ENCODE data around the gene STON2. TPM values are rescaled to one million over a fixed set of nuclear protein-coding genes. Genes with fewer than 3 reads are reported as not detected.
"Not testable (repeated sequence)": the region's sequence is repeated elsewhere in the genome, so short reads cannot be mapped to it uniquely, and the experiment has no call there.

Gene STON2
- total and polyA plus RNA-seq, 5 experiments from 2014 or later = not detected

GRCh38 chr14:81392976-81393643, 7.0 kb downstream of the STON2 start:
- Mint-ChIP-seq H3K36me3 (no peaks in the 10 kb centered on the region), H3K9me3 (peaks cover 0 to 3% (median 0%) of the 10 kb centered on the region in 9 donors), H3K27ac (no peak overlapping the region), H3K27me3 (peaks cover 2 to 10% (median 5%) of the 10 kb centered on the region in 5 donors), H3K4me1 (no peaks in the 10 kb centered on the region), H3K4me3 (no peak overlapping the region)
- ATAC-seq (no peak), DNase-seq (no peak)
- POLR2A ChIA-PET = no interaction called here

GRCh38 chr14:81392052-81392451, 8.1 kb downstream of the STON2 start:
- H3K9me3 Mint-ChIP-seq = peaks cover 0 to 3% (median 0%) of the 10 kb centered on the region in 9 donors
- H3K36me3 Mint-ChIP-seq = no peaks in the 10 kb centered on the region
- DNase-seq = no peak
- peaks cover 3 to 10% (median 5%) of the 10 kb centered on the region in 5 donors for H3K27me3 Mint-ChIP-seq
- H3K4me3 Mint-ChIP-seq = no peak overlapping the region
- POLR2A ChIA-PET = no interaction called here
- ATAC-seq = no peak
- no peaks in the 10 kb centered on the region for H3K4me1 Mint-ChIP-seq
- H3K27ac Mint-ChIP-seq = no peak overlapping the region

- no peak overlapping the region for H3K4me3 Mint-ChIP-seq
- POLR2A ChIA-PET = interaction anchor here (1.0 kb wide), 1 partner anchor 25 kb away, joined by 3 read pairs; no protein-coding TSS in a partner anchor
These were observed 9.4 kb downstream of the STON2 start for GRCh38 chr14:81390696-81391095.

GRCh38 chr14:81388336-81388735, 11.8 kb downstream of the STON2 start:
- H3K27ac Mint-ChIP-seq = peak overlapping the region in 1 of 10 donors; percentile 29
- POLR2A ChIA-PET = no interaction called here
- peaks cover 0 to 1% (median 0%) of the 10 kb centered on the region in 9 donors for H3K9me3 Mint-ChIP-seq
- no peak for DNase-seq
- H3K4me1 Mint-ChIP-seq = no peaks in the 10 kb centered on the region
- no peak for ATAC-seq
- H3K4me3 Mint-ChIP-seq = no peak overlapping the region
- H3K36me3 Mint-ChIP-seq = no peaks in the 10 kb centered on the region
- H3K27me3 Mint-ChIP-seq = peaks cover 3 to 19% (median 7%) of the 10 kb centered on the region in 5 donors

More at GRCh38 chr14:81390696-81391095, 9.4 kb downstream of the STON2 start:
- peaks cover 0 to 3% (median 0%) of the 10 kb centered on the region in 9 donors for H3K9me3 Mint-ChIP-seq
- no peaks in the 10 kb centered on the region for H3K36me3 Mint-ChIP-seq
- H3K27ac Mint-ChIP-seq = no peak overlapping the region
- no peaks in the 10 kb centered on the region for H3K4me1 Mint-ChIP-seq
- DNase-seq (no peak), ATAC-seq (no peak)
- peaks cover 3 to 11% (median 6%) of the 10 kb centered on the region in 5 donors for H3K27me3 Mint-ChIP-seq

- H3K27ac Mint-ChIP-seq = no peak overlapping the region
- peaks cover 0 to 1% (median 0%) of the 10 kb centered on the region in 9 donors for H3K9me3 Mint-ChIP-seq
- H3K4me1 Mint-ChIP-seq = no peaks in the 10 kb centered on the region
- DNase-seq (no peak), ATAC-seq (no peak)
- POLR2A ChIA-PET = no interaction called here
- no peaks in the 10 kb centered on the region for H3K36me3 Mint-ChIP-seq
- H3K27me3 Mint-ChIP-seq = peaks cover 0 to 19% (median 5%) of the 10 kb centered on the region in 5 donors
- no peak overlapping the region for H3K4me3 Mint-ChIP-seq
These were observed 13.8 kb downstream of the STON2 start for GRCh38 chr14:81386290-81386745.

- Mint-ChIP-seq H3K27me3 (peaks cover 1 to 19% (median 5%) of the 10 kb centered on the region in 5 donors), H3K36me3 (no peaks in the 10 kb centered on the region), H3K4me3 (no peak overlapping the region), H3K27ac (no peak overlapping the region), H3K4me1 (no peaks in the 10 kb centered on the region), H3K9me3 (no peaks in the 10 kb centered on the region)
- POLR2A ChIA-PET = no interaction called here
- ATAC-seq (no peak), DNase-seq (no peak)
These were observed 14.2 kb downstream of the STON2 start for GRCh38 chr14:81385886-81386285.

- Mint-ChIP-seq H3K36me3 (no peaks in the 10 kb centered on the region), H3K4me1 (no peaks in the 10 kb centered on the region), H3K9me3 (no peaks in the 10 kb centered on the region), H3K4me3 (no peak overlapping the region), H3K27ac (no peak overlapping the region), H3K27me3 (peaks cover 1 to 19% (median 5%) of the 10 kb centered on the region in 5 donors)
- no peak for ATAC-seq
- DNase-seq = no peak
- POLR2A ChIA-PET = no interaction called here
These were observed 14.7 kb downstream of the STON2 start for GRCh38 chr14:81385419-81385818.

- DNase-seq (no peak), ATAC-seq (no peak)
- Mint-ChIP-seq H3K27ac (no peak overlapping the region), H3K27me3 (peaks cover 1 to 19% (median 5%) of the 10 kb centered on the region in 5 donors), H3K36me3 (no peaks in the 10 kb centered on the region), H3K4me1 (no peaks in the 10 kb centered on the region), H3K4me3 (no peak overlapping the region), H3K9me3 (no peaks in the 10 kb centered on the region)
- POLR2A ChIA-PET = no interaction called here
These were observed 15.2 kb downstream of the STON2 start for GRCh38 chr14:81384900-81385299.

- no peaks in the 10 kb centered on the region for H3K9me3 Mint-ChIP-seq
These were observed 17.5 kb downstream of the STON2 start for GRCh38 chr14:81382517-81383225.

GRCh38 chr14:81380009-81380408, 20.1 kb downstream of the STON2 start:
- DNase-seq, POLR2A ChIA-PET, H3K9me3 Mint-ChIP-seq, H3K36me3 Mint-ChIP-seq, ATAC-seq, H3K4me1 Mint-ChIP-seq, H3K27ac Mint-ChIP-seq, H3K4me3 Mint-ChIP-seq: not testable (repeated sequence)
- peaks cover 0 to 16% (median 1%) of the 10 kb centered on the region in 5 donors for H3K27me3 Mint-ChIP-seq

More at GRCh38 chr14:81382517-81383225, 17.5 kb downstream of the STON2 start:
- H3K27me3 Mint-ChIP-seq = peaks cover 0 to 18% (median 1%) of the 10 kb centered on the region in 5 donors
- H3K27ac Mint-ChIP-seq = no peak overlapping the region
- H3K4me3 Mint-ChIP-seq = no peak overlapping the region
- DNase-seq (no peak), ATAC-seq (no peak)
- POLR2A ChIA-PET = no interaction called here
- no peaks in the 10 kb centered on the region for H3K36me3 Mint-ChIP-seq
- no peaks in the 10 kb centered on the region for H3K4me1 Mint-ChIP-seq

GRCh38 chr14:81371802-81372201, 28.3 kb downstream of the STON2 start:
- POLR2A ChIA-PET = no interaction called here
- Mint-ChIP-seq H3K4me3 (no peak overlapping the region), H3K27me3 (peaks cover 2 to 26% (median 9%) of the 10 kb centered on the region in 5 donors), H3K36me3 (no peaks in the 10 kb centered on the region), H3K4me1 (no peaks in the 10 kb centered on the region), H3K27ac (no peak overlapping the region), H3K9me3 (no peaks in the 10 kb centered on the region)
- ATAC-seq (no peak), DNase-seq (no peak)

- Mint-ChIP-seq H3K4me3 (no peak overlapping the region), H3K4me1 (peaks cover 0 to 2% (median 0%) of the 10 kb centered on the region in 4 donors), H3K9me3 (no peaks in the 10 kb centered on the region), H3K27ac (no peak overlapping the region), H3K36me3 (no peaks in the 10 kb centered on the region), H3K27me3 (peaks cover 2 to 15% (median 4%) of the 10 kb centered on the region in 5 donors)
- DNase-seq (no peak), ATAC-seq (no peak)
- POLR2A ChIA-PET = no interaction called here
These were observed 32.6 kb downstream of the STON2 start for GRCh38 chr14:81367563-81367962.

- Mint-ChIP-seq H3K4me3 (no peak overlapping the region), H3K27me3 (peaks cover 2 to 15% (median 4%) of the 10 kb centered on the region in 5 donors), H3K4me1 (peaks cover 0 to 2% (median 0%) of the 10 kb centered on the region in 4 donors), H3K36me3 (no peaks in the 10 kb centered on the region), H3K9me3 (no peaks in the 10 kb centered on the region), H3K27ac (no peak overlapping the region)
- POLR2A ChIA-PET = no interaction called here
- DNase-seq (no peak), ATAC-seq (no peak)
These were observed 33.2 kb downstream of the STON2 start for GRCh38 chr14:81366884-81367283.

Measured in naive thymus-derived CD8-positive, alpha-beta T cell (primary cell).